ENCODE results near the gene DNM2.

DNM2 gene

DNA sequence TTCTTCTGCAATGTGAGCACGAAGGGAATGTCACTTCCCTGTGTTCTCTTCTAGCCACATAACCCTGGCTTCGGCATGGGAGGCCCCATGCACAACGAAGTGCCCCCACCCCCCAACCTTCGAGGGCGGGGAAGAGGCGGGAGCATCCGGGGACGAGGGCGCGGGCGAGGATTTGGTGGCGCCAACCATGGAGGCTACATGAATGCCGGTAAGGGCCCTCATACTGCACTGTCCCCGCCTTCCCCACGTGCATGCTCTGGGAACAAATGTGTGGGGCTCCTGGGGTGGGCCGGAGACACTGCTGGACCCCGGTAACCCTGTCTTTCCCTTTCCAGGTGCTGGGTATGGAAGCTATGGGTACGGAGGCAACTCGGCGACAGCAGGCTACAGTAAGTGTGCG is 34.3 kb upstream of the DNM2 start:
- DNase-seq (ENCODE audit: extremely low spot score) = no peak
- TF ChIP-seq TARDBP (IDR thresholded peaks at IDR 0.05) (no peak), SUZ12 (IDR thresholded peaks at IDR 0.05) (no peak), ELF4 (IDR thresholded peaks at IDR 0.05) (no peak), HDGF (IDR thresholded peaks at IDR 0.05; ENCODE audit: borderline replicate concordance) (no peak), ZNF384 (IDR thresholded peaks at IDR 0.05) (no peak), LEF1 (IDR thresholded peaks at IDR 0.05; ENCODE audit: borderline replicate concordance) (no peak), FOXA1 (IDR thresholded peaks at IDR 0.05) (no peak), ARNT (IDR thresholded peaks at IDR 0.05) (no peak), FOXK2 (IDR thresholded peaks at IDR 0.05) (no peak), CTBP1 (IDR thresholded peaks at IDR 0.05; ENCODE audit: borderline replicate concordance) (no peak), L3MBTL2 (conservative IDR thresholded peaks at IDR 0.05) (no peak), BHLHE40 (IDR thresholded peaks at IDR 0.05; ENCODE audit: borderline replicate concordance) (no peak), FOXM1 (IDR thresholded peaks at IDR 0.05; ENCODE audit: borderline replicate concordance) (no peak), SP1 (IDR thresholded peaks at IDR 0.05) (no peak), NFRKB (IDR thresholded peaks at IDR 0.05) (no peak)
- TF ChIP-seq, protein P1, sequence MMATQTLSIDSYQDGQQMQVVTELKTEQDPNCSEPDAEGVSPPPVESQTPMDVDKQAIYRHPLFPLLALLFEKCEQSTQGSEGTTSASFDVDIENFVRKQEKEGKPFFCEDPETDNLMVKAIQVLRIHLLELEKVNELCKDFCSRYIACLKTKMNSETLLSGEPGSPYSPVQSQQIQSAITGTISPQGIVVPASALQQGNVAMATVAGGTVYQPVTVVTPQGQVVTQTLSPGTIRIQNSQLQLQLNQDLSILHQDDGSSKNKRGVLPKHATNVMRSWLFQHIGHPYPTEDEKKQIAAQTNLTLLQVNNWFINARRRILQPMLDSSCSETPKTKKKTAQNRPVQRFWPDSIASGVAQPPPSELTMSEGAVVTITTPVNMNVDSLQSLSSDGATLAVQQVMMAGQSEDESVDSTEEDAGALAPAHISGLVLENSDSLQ (IDR thresholded peaks at IDR 0.05) = no peak
- POLR2A ChIA-PET = no interaction called here
- CTCF ChIA-PET = no interaction called here

DNA sequence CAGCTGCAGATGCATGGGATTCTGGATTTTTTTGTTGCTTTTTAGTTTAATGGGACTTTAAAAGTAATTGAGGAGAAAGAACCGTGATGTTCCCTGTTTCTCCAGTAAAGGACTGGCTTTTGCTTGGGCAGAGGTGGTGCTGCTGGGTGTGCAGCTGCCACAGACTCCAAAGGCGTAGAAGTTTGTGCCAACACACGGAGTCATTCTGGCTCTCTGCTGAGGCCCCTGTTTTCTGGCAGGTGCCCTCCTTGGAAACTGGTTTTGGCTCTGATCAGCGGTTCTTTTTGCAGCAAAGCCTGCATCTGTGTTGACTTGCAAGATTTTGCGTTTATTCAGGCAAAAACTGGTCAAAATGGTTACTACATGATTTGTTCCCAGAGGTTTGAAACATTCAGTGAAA is 32.7 kb upstream of the DNM2 start:
- CTCF ChIA-PET = interaction anchor here (1.2 kb wide), 1 partner anchor 14 kb away, joined by 3 read pairs; no protein-coding TSS in a partner anchor

DNA sequence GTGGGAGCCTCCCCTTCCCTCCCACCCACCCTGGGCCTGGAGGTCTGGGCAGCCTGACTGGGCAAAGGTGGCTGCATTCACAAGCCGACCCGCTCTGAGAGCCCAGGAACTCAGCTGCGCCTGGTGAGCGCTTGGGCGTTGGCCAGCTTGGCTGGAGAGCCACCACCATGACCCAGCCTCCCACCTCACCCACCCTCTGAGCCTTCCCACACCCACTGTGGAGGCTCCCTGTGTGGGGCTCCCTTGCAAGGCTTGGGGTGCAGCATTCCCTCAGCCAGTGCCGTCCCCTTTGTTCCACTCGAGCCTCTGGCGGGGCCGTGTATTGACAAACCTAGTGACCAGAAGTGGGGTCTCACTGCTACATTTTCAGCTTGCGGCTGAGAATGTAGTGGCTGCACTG is 31.7 kb upstream of the DNM2 start:
- DNase-seq (ENCODE audit: extremely low spot score) = no peak
- TF ChIP-seq L3MBTL2 (conservative IDR thresholded peaks at IDR 0.05) (no peak), ELF4 (IDR thresholded peaks at IDR 0.05) (no peak), FOXA1 (IDR thresholded peaks at IDR 0.05) (no peak), TARDBP (IDR thresholded peaks at IDR 0.05) (no peak), ZNF384 (IDR thresholded peaks at IDR 0.05) (no peak), FOXM1 (IDR thresholded peaks at IDR 0.05; ENCODE audit: borderline replicate concordance) (no peak), NFRKB (IDR thresholded peaks at IDR 0.05) (no peak), FOXK2 (IDR thresholded peaks at IDR 0.05) (no peak), SUZ12 (IDR thresholded peaks at IDR 0.05) (no peak), LEF1 (IDR thresholded peaks at IDR 0.05; ENCODE audit: borderline replicate concordance) (no peak), ARNT (IDR thresholded peaks at IDR 0.05) (no peak), CTBP1 (IDR thresholded peaks at IDR 0.05; ENCODE audit: borderline replicate concordance) (no peak), BHLHE40 (IDR thresholded peaks at IDR 0.05; ENCODE audit: borderline replicate concordance) (no peak), HDGF (IDR thresholded peaks at IDR 0.05; ENCODE audit: borderline replicate concordance) (no peak), SP1 (IDR thresholded peaks at IDR 0.05) (no peak)
- TF ChIP-seq, protein P1 (IDR thresholded peaks at IDR 0.05) = no peak
- ChIA-PET POLR2A (no interaction called here), CTCF (no interaction called here)

More for the DNA sequence above, 32.7 kb upstream of the DNM2 start:
- POLR2A ChIA-PET = no interaction called here
- TF ChIP-seq SP1 (IDR thresholded peaks at IDR 0.05) (no peak), LEF1 (IDR thresholded peaks at IDR 0.05; ENCODE audit: borderline replicate concordance) (no peak), ARNT (IDR thresholded peaks at IDR 0.05) (no peak), NFRKB (IDR thresholded peaks at IDR 0.05) (no peak), ZNF384 (IDR thresholded peaks at IDR 0.05) (no peak), FOXK2 (IDR thresholded peaks at IDR 0.05) (no peak), BHLHE40 (IDR thresholded peaks at IDR 0.05; ENCODE audit: borderline replicate concordance) (no peak), TARDBP (IDR thresholded peaks at IDR 0.05) (no peak), ELF4 (IDR thresholded peaks at IDR 0.05) (no peak), SUZ12 (IDR thresholded peaks at IDR 0.05) (no peak), HDGF (IDR thresholded peaks at IDR 0.05; ENCODE audit: borderline replicate concordance) (no peak), CTBP1 (IDR thresholded peaks at IDR 0.05; ENCODE audit: borderline replicate concordance) (no peak), FOXA1 (IDR thresholded peaks at IDR 0.05) (no peak), L3MBTL2 (conservative IDR thresholded peaks at IDR 0.05) (no peak), FOXM1 (IDR thresholded peaks at IDR 0.05; ENCODE audit: borderline replicate concordance) (no peak)
- TF ChIP-seq, protein P1 (IDR thresholded peaks at IDR 0.05) = no peak
- DNase-seq (ENCODE audit: extremely low spot score) = no peak

DNA sequence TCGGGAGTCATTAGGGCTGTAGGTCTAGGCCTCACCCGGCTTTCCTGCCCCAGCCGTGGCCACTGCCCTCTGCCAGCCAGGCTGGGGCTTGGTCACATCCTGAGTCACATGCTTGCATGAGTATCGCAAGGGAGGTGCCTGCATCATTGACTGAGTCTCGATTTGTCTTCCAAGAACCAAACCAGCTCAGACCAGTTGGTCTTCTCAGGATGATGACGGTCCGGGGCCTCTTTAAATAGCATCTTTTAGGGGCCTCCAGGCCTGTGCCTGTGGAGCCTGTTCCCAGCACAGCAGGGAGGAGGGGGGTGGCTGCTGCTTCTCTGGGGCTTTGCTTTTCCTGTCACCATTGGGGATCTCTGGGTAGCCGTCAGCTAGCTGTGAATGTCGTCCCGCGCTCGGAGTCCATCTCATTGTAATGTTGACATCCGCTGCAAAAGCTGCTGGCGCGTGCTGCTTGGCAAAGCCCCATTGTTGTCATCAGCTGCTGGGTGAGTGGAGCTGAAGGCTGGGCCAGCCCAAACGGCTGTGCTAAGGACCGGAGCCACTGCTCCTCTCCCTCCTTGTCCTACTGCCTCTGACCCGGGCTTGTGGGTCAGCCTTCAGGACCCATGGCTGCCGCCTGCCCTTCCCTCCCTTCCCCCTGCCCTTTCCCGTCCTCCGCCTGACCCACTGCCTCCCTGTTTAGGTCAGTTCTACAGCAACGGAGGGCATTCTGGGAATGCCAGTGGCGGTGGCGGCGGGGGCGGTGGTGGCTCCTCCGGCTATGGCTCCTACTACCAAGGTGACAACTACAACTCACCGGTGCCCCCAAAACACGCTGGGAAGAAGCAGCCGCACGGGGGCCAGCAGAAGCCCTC is 31.0 kb upstream of the DNM2 start:
- TF ChIP-seq ZNF384 (IDR thresholded peaks at IDR 0.05) (no peak), HDGF (IDR thresholded peaks at IDR 0.05; ENCODE audit: borderline replicate concordance) (no peak), ARNT (IDR thresholded peaks at IDR 0.05) (no peak), LEF1 (IDR thresholded peaks at IDR 0.05; ENCODE audit: borderline replicate concordance) (no peak), FOXK2 (IDR thresholded peaks at IDR 0.05) (no peak), TARDBP (IDR thresholded peaks at IDR 0.05) (no peak), NFRKB (IDR thresholded peaks at IDR 0.05) (no peak), SUZ12 (IDR thresholded peaks at IDR 0.05) (no peak), CTBP1 (IDR thresholded peaks at IDR 0.05; ENCODE audit: borderline replicate concordance) (no peak), SP1 (IDR thresholded peaks at IDR 0.05) (no peak), ELF4 (IDR thresholded peaks at IDR 0.05) (no peak), FOXM1 (IDR thresholded peaks at IDR 0.05; ENCODE audit: borderline replicate concordance) (no peak), BHLHE40 (IDR thresholded peaks at IDR 0.05; ENCODE audit: borderline replicate concordance) (no peak), FOXA1 (IDR thresholded peaks at IDR 0.05) (no peak), L3MBTL2 (conservative IDR thresholded peaks at IDR 0.05) (no peak)
- TF ChIP-seq, protein P1 (IDR thresholded peaks at IDR 0.05) = no peak
- CTCF ChIA-PET = no interaction called here
- POLR2A ChIA-PET = no interaction called here
- no peak for DNase-seq (ENCODE audit: extremely low spot score)

All from HEK293T (cell line).